H1 (cell line): ENCODE results near the gene SLC19A1. TPM values are rescaled to one million over a fixed set of nuclear protein-coding genes. Genes with fewer than 3 reads are reported as not detected.

ENCODE experiments used
- CTCF ChIA-PET: fragments of 300-600 bp; sonication (Branson Sonifier 250); formaldehyde crosslinking; loops from one replicate; lab custom pipeline; 2021; ENCODE audit not compliant: partially characterized antibody; lab: Charles Lee
- POLR2A ChIA-PET: fragments of 300-600 bp; sonication (Branson Sonifier 250); formaldehyde crosslinking; loops from one replicate; lab custom pipeline; 2021; ENCODE audit warnings: inconsistent platforms; ENCODE audit not compliant: partially characterized antibody; lab: Charles Lee
- DNase-seq, 2 experiments: peaks; one replicate each; pipeline versions ENCODE4 v3.0.0 to v3.0.0-alpha.2; 2010 to 2022; ENCODE audit warnings: low spot score in 2 of 2, low read depth in 1 of 2, mixed read lengths in 1 of 2
- FAIRE-seq: peaks from 2 replicates; lab custom pipeline; 2011; peaks lifted over from hg19 to GRCh38; lab: Jason Lieb, UNC
- H2AFZ ChIP-seq: 2 replicates; pipeline ENCODE4 v1.8.1; 2012; ENCODE audit warnings: low read length, inconsistent platforms
- H2AK5ac ChIP-seq: 2 replicates; pipeline ENCODE4 v1.6.1; 2013; ENCODE audit warnings: low read depth, low read length
- H2BK120ac ChIP-seq: replicated peaks from 2 replicates; pipeline ENCODE3; 2013; ENCODE audit warnings: low read depth, low read length, inconsistent platforms
- H2BK12ac ChIP-seq: 2 replicates; pipeline ENCODE4 v1.6.1; 2013; ENCODE audit warnings: low read depth, low read length
- H2BK15ac ChIP-seq: 2 replicates; pipeline ENCODE4 v1.6.1; 2013; ENCODE audit warnings: low read length
- H2BK20ac ChIP-seq: 2 replicates; pipeline ENCODE4 v1.6.1; 2013; ENCODE audit warnings: low read length
- H2BK5ac ChIP-seq: 2 replicates; pipeline ENCODE4 v1.6.1; 2013; ENCODE audit warnings: low read depth, low read length
- H3K14ac ChIP-seq: 2 replicates; pipeline ENCODE4 v1.6.1; 2013; ENCODE audit warnings: inconsistent platforms; ENCODE audit not compliant: insufficient read length
- H3K18ac ChIP-seq: 2 replicates; pipeline ENCODE4 v1.6.1; 2013; ENCODE audit warnings: low read length; ENCODE audit errors: extremely low read depth
- H3K23ac ChIP-seq: 2 replicates; pipeline ENCODE4 v1.6.1; 2013; ENCODE audit warnings: inconsistent platforms; ENCODE audit not compliant: insufficient read length
- H3K23me2 ChIP-seq: 2 replicates; pipeline ENCODE4 v1.6.1; 2013; ENCODE audit warnings: low read depth, low read length
- H3K27ac ChIP-seq: 2 replicates; pipeline ENCODE4 v1.6.1; 2011; ENCODE audit warnings: low read depth, low read length, inconsistent platforms
- H3K27me3 ChIP-seq, 4 experiments: replicated peaks in 1 of 4; 1 replicate in 1 of 4; 2 replicates in 3 of 4; pipeline versions ENCODE4 v1.6.1 to v1.8.1; 2011 to 2013; ENCODE audit warnings: low read length in 3 of 4, mild to moderate bottlenecking in 3 of 4, inconsistent platforms in 2 of 4, mixed read lengths in 2 of 4, moderate library complexity in 1 of 4; ENCODE audit not compliant: control insufficient read depth in 3 of 4, insufficient read depth in 3 of 4; ENCODE audit errors: extremely low read depth in 1 of 4
- H3K36me3 ChIP-seq, 4 experiments: 2 replicates each; pipeline versions ENCODE4 v1.6.1 to v1.8.1; 2011 to 2013; ENCODE audit warnings: mild to moderate bottlenecking in 4 of 4, low read length in 3 of 4, moderate library complexity in 2 of 4, control low read depth in 1 of 4, inconsistent platforms in 1 of 4; ENCODE audit not compliant: insufficient read depth in 4 of 4, control insufficient read depth in 2 of 4
- H3K4ac ChIP-seq: replicated peaks from 2 replicates; pipeline ENCODE3; 2013; ENCODE audit warnings: low read length, low read depth, mixed read lengths, inconsistent platforms; ENCODE audit not compliant: insufficient read length
- H3K4me1 ChIP-seq, 4 experiments: replicated peaks in 1 of 4; 1 replicate in 1 of 4; 2 replicates in 3 of 4; pipeline versions ENCODE4 v1.6.1 to v1.8.1; 2011 to 2013; ENCODE audit warnings: low read length in 3 of 4, inconsistent platforms in 2 of 4, mixed read lengths in 1 of 4; ENCODE audit not compliant: insufficient read depth in 4 of 4, control insufficient read depth in 3 of 4
- H3K4me2 ChIP-seq, 2 experiments: 2 replicates each; pipeline versions ENCODE4 v1.6.1 to v1.8.1; 2011 to 2013; ENCODE audit warnings: low read depth in 2 of 2, low read length in 2 of 2, control low read depth in 1 of 2, inconsistent platforms in 1 of 2, mild to moderate bottlenecking in 1 of 2; ENCODE audit not compliant: insufficient read depth in 1 of 2
- H3K4me3 ChIP-seq, 4 experiments: fragments of 200-600, 300-600 bp in 1 of 4; sonication (generic), shearing (Covaris generic), sonication (Bioruptor Twin) in 1 of 4; 2 replicates each; pipeline versions ENCODE4 v1.5.1 to v1.8.1; 2011 to 2016; ENCODE audit warnings: low read length in 4 of 4, low read depth in 3 of 4, control low read depth in 2 of 4, inconsistent platforms in 2 of 4, mild to moderate bottlenecking in 2 of 4, mixed read lengths in 1 of 4, moderate library complexity in 1 of 4; ENCODE audit not compliant: insufficient read depth in 2 of 4; ENCODE audit errors: extremely low read depth in 1 of 4
- H3K56ac ChIP-seq: replicated peaks from 2 replicates; pipeline ENCODE3; 2013; ENCODE audit warnings: low read depth, mild to moderate bottlenecking, mixed read lengths, low read length, inconsistent platforms; ENCODE audit not compliant: insufficient read length
- H3K79me1 ChIP-seq: 2 replicates; pipeline ENCODE4 v1.6.1; 2013; ENCODE audit warnings: low read depth, low read length, control low read depth
- H3K79me2 ChIP-seq, 2 experiments: 2 replicates each; pipeline versions ENCODE4 v1.6.1 to v1.8.1; 2012 to 2013; ENCODE audit warnings: low read length in 2 of 2, mild to moderate bottlenecking in 2 of 2, inconsistent platforms in 1 of 2; ENCODE audit not compliant: insufficient read depth in 2 of 2, control insufficient read depth in 1 of 2
- H3K9ac ChIP-seq, 4 experiments: replicated peaks in 1 of 4; 1 replicate in 1 of 4; 2 replicates in 3 of 4; pipeline versions ENCODE4 v1.6.1 to v1.8.1; 2011 to 2013; ENCODE audit warnings: low read depth in 3 of 4, low read length in 3 of 4, control low read depth in 2 of 4, mild to moderate bottlenecking in 2 of 4, moderate library complexity in 2 of 4, inconsistent platforms in 1 of 4; ENCODE audit errors: extremely low read depth in 1 of 4
- H3K9me3 ChIP-seq, 2 experiments: 2 replicates each; pipeline versions ENCODE4 v1.6.1 to v1.8.1; 2012 to 2013; ENCODE audit warnings: mild to moderate bottlenecking in 2 of 2, moderate library complexity in 2 of 2, control low read depth in 1 of 2, inconsistent platforms in 1 of 2, low read depth in 1 of 2, low read length in 1 of 2, mixed read lengths in 1 of 2; ENCODE audit not compliant: insufficient read depth in 2 of 2
- H4K20me1 ChIP-seq, 2 experiments: replicated peaks in 1 of 2; 2 replicates each; pipeline versions ENCODE3 to v1.8.1; 2011 to 2013; ENCODE audit warnings: inconsistent platforms in 2 of 2, low read length in 2 of 2, mild to moderate bottlenecking in 1 of 2; ENCODE audit not compliant: insufficient read depth in 2 of 2, control insufficient read depth in 1 of 2
- H4K5ac ChIP-seq: 2 replicates; pipeline ENCODE4 v1.6.1; 2013; ENCODE audit warnings: low read length, low read depth, mixed read lengths, inconsistent platforms; ENCODE audit not compliant: insufficient read length
- H4K8ac ChIP-seq: 2 replicates; pipeline ENCODE4 v1.8.0; 2013; ENCODE audit warnings: mild to moderate bottlenecking, moderate library complexity, low read length, inconsistent platforms; ENCODE audit not compliant: insufficient read depth; ENCODE audit errors: extremely low read depth
- H4K91ac ChIP-seq: replicated peaks from 2 replicates; pipeline ENCODE3; 2013; ENCODE audit warnings: low read length, mixed read lengths, inconsistent platforms; ENCODE audit not compliant: insufficient read length
- BACH1 ChIP-seq: IDR thresholded peaks from 2 replicates; pipeline ENCODE4 v1.6.1; 2012; ENCODE audit warnings: low read length, improper control_type of control experiment
- CBX8 ChIP-seq: fragments of 300-800, 300-1000 bp; sonication (generic); IDR thresholded peaks from 2 replicates; pipeline ENCODE4 v1.7.1; 2016; ENCODE audit warnings: low read depth, low read length, borderline replicate concordance
- HDAC2 ChIP-seq, 2 experiments: fragments of 300-600 bp in 1 of 2; sonication (generic) in 1 of 2; IDR thresholded peaks; 2 replicates each; pipeline ENCODE4 v1.6.1; 2011 to 2012; ENCODE audit warnings: low read depth in 2 of 2, low read length in 2 of 2, mild to moderate bottlenecking in 2 of 2, moderate library complexity in 2 of 2, borderline replicate concordance in 1 of 2, inconsistent platforms in 1 of 2
- POLR2A ChIP-seq, 2 experiments: IDR thresholded peaks; 1 replicate in 1 of 2; 2 replicates in 1 of 2; pipeline ENCODE4 v1.6.1; 2011; ENCODE audit warnings: low read depth in 2 of 2, low read length in 2 of 2, mild to moderate bottlenecking in 2 of 2; ENCODE audit errors: control extremely low read depth in 1 of 2
- RBBP5 ChIP-seq: IDR thresholded peaks from 2 replicates; pipeline ENCODE4 v1.7.1; 2012; ENCODE audit warnings: low read depth, mild to moderate bottlenecking, inconsistent platforms, low read length, moderate library complexity, borderline replicate concordance
- SP1 ChIP-seq: IDR thresholded peaks from 2 replicates; pipeline ENCODE4 v1.6.1; 2011; ENCODE audit warnings: low read depth, low read length
- WGBS, 2 experiments: shearing (Covaris generic) in 1 of 2; methylation state at CpG; one replicate each; pipeline versions ENCODE4 v1.1.6 to v1.1.7; 2013 to 2015; ENCODE audit warnings: low lambda C conversion rate in 2 of 2, mixed read lengths in 2 of 2, inconsistent platforms in 1 of 2, low coverage in 1 of 2, missing lambda C conversion rate in 1 of 2; ENCODE audit not compliant: insufficient replicate concordance in 2 of 2, insufficient coverage in 1 of 2, insufficient read length in 1 of 2; ENCODE audit errors: extremely low coverage in 1 of 2, missing lambda C conversion rate in 1 of 2; 5-methylcytosine and 5-hydroxymethylcytosine counted together
- polyA plus RNA-seq, 7 experiments: library from polyadenylated mRNA; depleted of rRNA in 3 of 7; stranded (reverse) in 5 of 7; unstranded in 2 of 7; fragments of >200 nt in 5 of 7; fragments of 200-250 nt in 2 of 7; gene quantifications; 1 replicate in 5 of 7; 2 replicates in 1 of 7; 4 replicates in 1 of 7; pipeline versions ENCODE4 v1.2.1 to v1.2.3, GENCODE V29; 2011 to 2013; ENCODE audit warnings: missing spikeins in 2 of 7, mixed read lengths in 2 of 7
- total RNA-seq: library from RNA; stranded (reverse); fragmentation: NEBNext Ultra II Directional; extraction: Animal tissue kit (Norgen Biotek cat#: 25700); gene quantifications from 2 replicates; pipeline ENCODE4 v1.2.1, GENCODE V29; 2021
- TF ChIP-seq, protein P1 (sequence below), 3 experiments: IDR thresholded peaks; 1 replicate in 2 of 3; 2 replicates in 1 of 3; pipeline versions ENCODE4 v1.5.1 to v1.6.1; 2011; ENCODE audit warnings: low read length in 3 of 3, mild to moderate bottlenecking in 3 of 3, inconsistent platforms in 2 of 3, low read depth in 1 of 3, moderate library complexity in 1 of 3; ENCODE audit not compliant: insufficient read depth in 1 of 3; ENCODE audit errors: control extremely low read depth in 1 of 3
- TF ChIP-seq, protein P2 (sequence below): IDR thresholded peaks from 2 replicates; pipeline ENCODE4 v1.6.1; 2012; ENCODE audit warnings: inconsistent platforms

Gene SLC19A1
- total and polyA plus RNA-seq, 2 of the 8 experiments (the other 6 are each of a cell fraction or from before 2014, with no cell fraction given), result 31.6 to 43.8 TPM

DNA sequence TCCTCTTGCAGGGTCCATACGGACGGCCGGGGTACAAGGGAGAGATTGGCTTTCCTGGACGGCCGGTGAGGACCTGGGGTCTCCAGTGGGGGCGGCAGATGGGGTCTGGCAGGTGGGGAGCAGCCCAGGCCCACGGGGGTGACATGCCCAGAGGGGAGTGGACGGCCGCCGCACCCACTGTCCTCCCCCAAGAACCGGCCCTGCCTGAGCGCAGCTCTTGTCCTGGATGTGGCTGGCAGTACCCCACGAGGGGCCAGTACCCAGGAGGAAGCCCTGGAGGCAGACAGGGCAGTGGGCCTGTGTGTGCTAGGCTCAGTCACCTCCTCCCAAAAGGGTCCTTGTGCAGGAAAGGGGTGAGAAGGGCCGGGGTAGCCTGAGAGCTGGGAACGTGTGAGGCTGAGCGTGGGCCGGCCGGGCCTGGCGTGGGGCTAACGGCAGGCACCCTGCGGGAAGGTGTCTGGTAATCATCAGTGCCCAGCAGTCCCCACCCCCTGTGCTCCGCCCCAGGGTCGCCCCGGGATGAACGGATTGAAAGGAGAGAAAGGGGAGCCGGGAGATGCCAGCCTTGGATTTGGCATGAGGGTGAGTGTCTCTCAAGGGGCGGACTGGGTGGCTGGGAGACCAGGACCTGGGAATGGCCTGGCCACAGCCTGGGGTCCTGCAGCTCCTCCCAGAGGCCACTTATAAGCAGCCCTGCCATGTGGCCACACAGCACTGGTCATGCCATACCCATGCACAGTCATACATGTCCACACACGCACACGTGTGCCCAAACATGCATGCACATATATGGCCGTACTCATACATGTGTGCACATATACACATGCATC, 47.2 kb downstream of the SLC19A1 start:
- Histone ChIP-seq H3K79me2 (no peaks in the 10 kb centered on the region), H3K23ac (no peak overlapping the region), H3K4me3 (no peak overlapping the region), H3K14ac (no peak overlapping the region), H3K27ac (no peak overlapping the region), H2BK15ac (no peak overlapping the region), H3K27me3 (no peaks in the 10 kb centered on the region), H3K36me3 (peaks cover 14 to 78% (median 32%) of the 10 kb centered on the region in 4 experiments), H4K5ac (no peak overlapping the region), H3K79me1 (no peaks in the 10 kb centered on the region; the same call in 1 of the 2 replicates), H3K9ac (no peak overlapping the region), H3K9me3 (no peaks in the 10 kb centered on the region), H2AK5ac (no peak overlapping the region), H2BK12ac (no peak overlapping the region), H3K4ac (no peak overlapping the region), H3K4me2 (no peak overlapping the region), H4K91ac (no peak overlapping the region), H3K56ac (no peak overlapping the region), H4K8ac (no peak overlapping the region), H2AFZ (no peak overlapping the region), H3K18ac (no peak overlapping the region), H2BK120ac (no peak overlapping the region), H2BK5ac (no peak overlapping the region), H3K4me1 (peaks cover 0 to 3% (median 0%) of the 10 kb centered on the region in 4 experiments; a peak in 1 of 7 replicates), H2BK20ac (no peak overlapping the region), H4K20me1 (peaks cover 2 to 8% of the 10 kb centered on the region in 2 experiments), H3K23me2 (peaks cover 4% of the 10 kb centered on the region; the same call in 1 of the 2 replicates)
- DNase-seq (no peak), FAIRE-seq (no peak)
- ChIA-PET CTCF (interaction anchor here (1.2 to 1.8 kb wide), 3 partner anchors 9 to 20 kb away, joined by 3 to 4 read pairs (median 4); no protein-coding TSS in a partner anchor), POLR2A (interaction anchor here (1.2 to 2.0 kb wide), 4 partner anchors 9 to 30 kb away, joined by 3 to 8 read pairs (median 4); no protein-coding TSS in a partner anchor)
- no peak for TF ChIP-seq CBX8
- no peak for TF ChIP-seq HDAC2 (IDR thresholded peaks at IDR 0.05; ENCODE audit: borderline replicate concordance in 1 of 2, low read depth in 2 of 2, low read length in 2 of 2)
- 0 out of 3 replicates have a peak, but pooled peaks of 1 of the 2 experiments have one; percentile 22 for TF ChIP-seq POLR2A (IDR thresholded peaks at IDR 0.05; ENCODE audit: control extremely low read depth in 1 of 2, low read depth in 2 of 2, low read length in 2 of 2)
- TF ChIP-seq, protein P1, sequence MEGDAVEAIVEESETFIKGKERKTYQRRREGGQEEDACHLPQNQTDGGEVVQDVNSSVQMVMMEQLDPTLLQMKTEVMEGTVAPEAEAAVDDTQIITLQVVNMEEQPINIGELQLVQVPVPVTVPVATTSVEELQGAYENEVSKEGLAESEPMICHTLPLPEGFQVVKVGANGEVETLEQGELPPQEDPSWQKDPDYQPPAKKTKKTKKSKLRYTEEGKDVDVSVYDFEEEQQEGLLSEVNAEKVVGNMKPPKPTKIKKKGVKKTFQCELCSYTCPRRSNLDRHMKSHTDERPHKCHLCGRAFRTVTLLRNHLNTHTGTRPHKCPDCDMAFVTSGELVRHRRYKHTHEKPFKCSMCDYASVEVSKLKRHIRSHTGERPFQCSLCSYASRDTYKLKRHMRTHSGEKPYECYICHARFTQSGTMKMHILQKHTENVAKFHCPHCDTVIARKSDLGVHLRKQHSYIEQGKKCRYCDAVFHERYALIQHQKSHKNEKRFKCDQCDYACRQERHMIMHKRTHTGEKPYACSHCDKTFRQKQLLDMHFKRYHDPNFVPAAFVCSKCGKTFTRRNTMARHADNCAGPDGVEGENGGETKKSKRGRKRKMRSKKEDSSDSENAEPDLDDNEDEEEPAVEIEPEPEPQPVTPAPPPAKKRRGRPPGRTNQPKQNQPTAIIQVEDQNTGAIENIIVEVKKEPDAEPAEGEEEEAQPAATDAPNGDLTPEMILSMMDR (IDR thresholded peaks at IDR 0.05; ENCODE audit: control extremely low read depth in 1 of 3, insufficient read depth in 1 of 3, low read depth in 1 of 3, low read length in 3 of 3), result peak in 1 of 3 experiments; percentile 10; a peak in 1 of 4 replicates
- TF ChIP-seq BACH1, result no peak
- TF ChIP-seq RBBP5, result no peak
- no peak for TF ChIP-seq SP1
- TF ChIP-seq, protein P2, sequence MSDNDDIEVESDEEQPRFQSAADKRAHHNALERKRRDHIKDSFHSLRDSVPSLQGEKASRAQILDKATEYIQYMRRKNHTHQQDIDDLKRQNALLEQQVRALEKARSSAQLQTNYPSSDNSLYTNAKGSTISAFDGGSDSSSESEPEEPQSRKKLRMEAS, result no peak
- WGBS, 2 experiments, result 89% methylated on average over 23 of the region's 30 CpGs; no CpG with 5 or more reads in 1 of the 2 experiments
